Body of pancreas (tissue), 4 donors: ENCODE data around the gene PCSK1N. TPM values are rescaled to one million over a fixed set of nuclear protein-coding genes. Genes with fewer than 3 reads are reported as not detected.
"Not testable (repeated sequence)": the region's sequence is repeated elsewhere in the genome, so short reads cannot be mapped to it uniquely, and the experiment has no call there.

ENCODE experiments used
- ATAC-seq: fragments of 150-250 bp; one replicate; pipeline ENCODE4 v1.9.1; 2016
- DNase-seq, 4 donors: peaks; one replicate each; pipeline ENCODE4 v3.0.0-alpha.2; 2019
- H3K27ac ChIP-seq, 4 donors: fragments of 200-600 bp; sonication (generic); 1 replicate in 3 of 4; 2 replicates in 1 of 4; pipeline versions ENCODE4 v1.5.1 to v1.6.1; 2016 to 2019; ENCODE audit warnings: mild to moderate bottlenecking in 1 of 4, mixed read lengths in 1 of 4, moderate library complexity in 1 of 4
- H3K27me3 ChIP-seq, 2 donors: fragments of 200-600 bp; sonication (generic); one replicate each; pipeline ENCODE4 v1.6.0; 2016; ENCODE audit warnings: mild to moderate bottlenecking in 1 of 2
- H3K36me3 ChIP-seq, 2 donors: fragments of 200-600 bp; sonication (generic); replicated peaks in 1 of 2; 2 replicates each; pipeline ENCODE4 v1.5.1; 2016; ENCODE audit warnings: low read depth in 2 of 2; ENCODE audit not compliant: insufficient read depth in 1 of 2
- H3K4me1 ChIP-seq: fragments of 200-600 bp; sonication (generic); one replicate; pipeline ENCODE4 v1.6.0; 2016
- H3K4me3 ChIP-seq, 2 donors: fragments of 200-600 bp; sonication (generic); 1 replicate in 1 of 2; 2 replicates in 1 of 2; pipeline ENCODE4 v1.5.1; 2016 to 2019
- H3K9me3 ChIP-seq, 3 donors: fragments of 200-600 bp; sonication (generic); 1 replicate in 2 of 3; 2 replicates in 1 of 3; pipeline ENCODE4 v1.5.1; 2016
- POLR2A ChIP-seq, 3 donors: fragments of 450-650 bp; IDR thresholded peaks; one replicate each; pipeline ENCODE4 v1.6.1; 2016; ENCODE audit warnings: antibody characterized with exemption in 3 of 3, mild to moderate bottlenecking in 2 of 3
- WGBS, 2 donors: methylation state at CpG; one replicate each; pipeline ENCODE4 v1.1.5; 2017; 5-methylcytosine and 5-hydroxymethylcytosine counted together
- intact Hi-C: fragments of 100-400 bp; cut with DNase I; formaldehyde crosslinking; loops from one replicate; pipeline ENCODE4 v1.15.1; 2023
- total RNA-seq, 2 donors: library from RNA; depleted of rRNA; stranded (reverse); fragments of >200 nt; gene quantifications; one replicate each; pipeline ENCODE4 v1.1.0, GENCODE V29; 2016
- TF ChIP-seq, protein P1 (sequence below), 7 experiments: fragments of 450-650 bp in 4 of 7; fragments of 200-600 bp in 3 of 7; sonication (generic) in 3 of 7; IDR thresholded peaks; one replicate each; pipeline ENCODE4 v1.5.1; 2016 to 2019; ENCODE audit warnings: antibody characterized with exemption in 7 of 7

The PCSK1N gene
- total RNA-seq, 2 donors from 2014 or later: 110 to 196 TPM

- no peak overlapping the region for H3K4me3 ChIP-seq
- TF ChIP-seq POLR2A (IDR thresholded peaks at IDR 0.05): no peak
- TF ChIP-seq, protein P1, sequence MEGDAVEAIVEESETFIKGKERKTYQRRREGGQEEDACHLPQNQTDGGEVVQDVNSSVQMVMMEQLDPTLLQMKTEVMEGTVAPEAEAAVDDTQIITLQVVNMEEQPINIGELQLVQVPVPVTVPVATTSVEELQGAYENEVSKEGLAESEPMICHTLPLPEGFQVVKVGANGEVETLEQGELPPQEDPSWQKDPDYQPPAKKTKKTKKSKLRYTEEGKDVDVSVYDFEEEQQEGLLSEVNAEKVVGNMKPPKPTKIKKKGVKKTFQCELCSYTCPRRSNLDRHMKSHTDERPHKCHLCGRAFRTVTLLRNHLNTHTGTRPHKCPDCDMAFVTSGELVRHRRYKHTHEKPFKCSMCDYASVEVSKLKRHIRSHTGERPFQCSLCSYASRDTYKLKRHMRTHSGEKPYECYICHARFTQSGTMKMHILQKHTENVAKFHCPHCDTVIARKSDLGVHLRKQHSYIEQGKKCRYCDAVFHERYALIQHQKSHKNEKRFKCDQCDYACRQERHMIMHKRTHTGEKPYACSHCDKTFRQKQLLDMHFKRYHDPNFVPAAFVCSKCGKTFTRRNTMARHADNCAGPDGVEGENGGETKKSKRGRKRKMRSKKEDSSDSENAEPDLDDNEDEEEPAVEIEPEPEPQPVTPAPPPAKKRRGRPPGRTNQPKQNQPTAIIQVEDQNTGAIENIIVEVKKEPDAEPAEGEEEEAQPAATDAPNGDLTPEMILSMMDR (IDR thresholded peaks at IDR 0.05): no peak
- DNase-seq (no peak), ATAC-seq (no peak)
- 44 to 50% methylated on average over 13 to 45 of the region's 73 CpGs for WGBS, 2 donors
- intact Hi-C loops: no loop called here
- no peaks in the 10 kb centered on the region for H3K27me3 ChIP-seq
- H3K9me3 ChIP-seq: no peaks in the 10 kb centered on the region
- H3K4me1 ChIP-seq: no peaks in the 10 kb centered on the region
- H3K27ac ChIP-seq: no peak overlapping the region
- no peaks in the 10 kb centered on the region for H3K36me3 ChIP-seq
These were observed 8.3 kb downstream of the PCSK1N start for GRCh38 chrX:48826876-48827653.

DNA sequence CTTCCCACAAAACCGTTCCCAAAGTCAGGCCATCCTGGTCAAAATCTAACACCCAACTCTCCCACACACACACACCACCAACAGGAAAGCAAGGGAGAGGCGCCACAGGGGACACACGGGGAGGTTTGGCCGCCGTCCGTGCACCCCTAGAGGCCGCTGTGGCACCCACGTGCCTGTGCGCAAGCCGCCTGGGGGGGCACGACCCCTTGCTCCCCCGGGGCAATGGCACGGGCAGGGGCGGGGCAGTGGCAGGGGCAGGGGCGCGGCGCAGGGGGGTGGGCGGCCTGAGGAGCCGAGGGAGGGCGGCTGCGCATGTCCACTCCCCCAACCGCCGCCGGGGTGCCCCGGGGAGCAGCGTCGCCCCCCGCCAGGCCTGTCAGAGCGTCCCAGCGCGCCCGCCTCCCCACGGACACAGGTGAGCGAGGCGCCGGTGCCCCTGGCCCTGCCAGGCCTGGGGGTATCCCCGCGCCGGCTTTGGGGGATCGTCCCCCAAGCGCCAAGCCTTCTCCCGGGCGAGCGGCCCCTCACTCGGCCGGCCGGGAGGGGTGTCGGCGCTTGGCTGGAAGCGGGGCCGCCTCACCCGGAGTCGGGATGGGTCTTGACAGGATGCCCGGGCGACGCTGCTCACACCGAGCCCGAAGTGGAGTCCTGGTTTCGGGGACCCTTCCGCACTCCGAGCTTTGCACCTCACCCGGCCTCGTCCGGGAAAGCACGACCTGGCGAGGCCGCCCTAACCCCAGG lies 9.1 kb downstream of the PCSK1N start, which contains the start of gene ERAS:
Gene ERAS (plus strand): TSS at position 379 of the 741 bp plus-strand sequence. CDS start 2,611 bp downstream, outside the sequence.
- Histone ChIP-seq H3K27ac (no peak within 1 kb of the TSS), H3K27me3 (no peaks in the 10 kb centered on the region), H3K4me1 (no peaks in the 10 kb centered on the region), H3K9me3 (no peaks in the 10 kb centered on the region), H3K4me3 (no peak within 1 kb of the TSS), H3K36me3 (no peaks in the 10 kb centered on the region)
- WGBS, 2 donors: 24 to 36% methylated on average over 5 to 29 of the region's 67 CpGs
- intact Hi-C loops: no loop called here
- TF ChIP-seq, protein P1 (IDR thresholded peaks at IDR 0.05): no peak
- no peak for TF ChIP-seq POLR2A (IDR thresholded peaks at IDR 0.05)
- ATAC-seq (no peak), DNase-seq (no peak)

GRCh38 chrX:48824066-48824465 lies 11.3 kb downstream of the PCSK1N start:
- 93 to 100% methylated on average over 3 to 4 of the region's 8 CpGs for WGBS, 2 donors

GRCh38 chrX:48823053-48823452 lies 12.4 kb downstream of the PCSK1N start:
- no peak for TF ChIP-seq POLR2A (IDR thresholded peaks at IDR 0.05)
- TF ChIP-seq, protein P1 (IDR thresholded peaks at IDR 0.05): no peak
- no peaks in the 10 kb centered on the region for H3K4me1 ChIP-seq
- ATAC-seq: no peak
- no peaks in the 10 kb centered on the region for H3K9me3 ChIP-seq
- H3K4me3 ChIP-seq: no peak overlapping the region
- H3K36me3 ChIP-seq: no peaks in the 10 kb centered on the region
- no peak overlapping the region for H3K27ac ChIP-seq
- intact Hi-C loops: no loop called here
- DNase-seq: no peak
- WGBS, 2 donors: 85% methylated on average over 4 of the region's 6 CpGs; no CpG with 5 or more reads in 1 of the 2 donors
- H3K27me3 ChIP-seq: no peaks in the 10 kb centered on the region

More at GRCh38 chrX:48824066-48824465, 11.3 kb downstream of the PCSK1N start:
- no peaks in the 10 kb centered on the region for H3K27me3 ChIP-seq
- no peaks in the 10 kb centered on the region for H3K4me1 ChIP-seq
- TF ChIP-seq, protein P1 (IDR thresholded peaks at IDR 0.05): no peak
- TF ChIP-seq POLR2A (IDR thresholded peaks at IDR 0.05): no peak
- intact Hi-C loops: no loop called here
- H3K4me3 ChIP-seq: no peak overlapping the region
- no peaks in the 10 kb centered on the region for H3K36me3 ChIP-seq
- ATAC-seq: no peak
- DNase-seq: no peak
- H3K9me3 ChIP-seq: no peaks in the 10 kb centered on the region
- H3K27ac ChIP-seq: no peak overlapping the region

DNA sequence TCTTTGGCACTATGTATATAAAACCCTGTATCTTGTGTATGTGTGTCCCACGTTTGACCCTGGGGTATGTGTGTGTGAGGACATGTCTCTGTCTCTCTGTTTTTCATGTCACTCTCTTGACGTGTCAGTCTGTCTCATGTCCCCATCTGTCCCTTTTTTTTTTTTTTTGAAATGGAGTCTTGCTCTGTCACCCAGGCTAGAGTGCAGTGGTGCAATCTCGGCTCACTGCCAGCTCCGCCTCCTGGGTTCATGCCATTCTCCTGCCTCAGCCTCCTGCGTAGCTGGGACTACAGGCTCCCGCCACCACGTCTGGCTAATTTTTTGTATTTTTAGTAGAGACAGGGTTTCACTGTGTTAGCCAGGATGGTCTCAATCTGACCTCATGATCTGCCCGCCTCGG lies 16.0 kb downstream of the PCSK1N start:
- WGBS, 2 donors: 83 to 94% methylated on average over 7 of the region's 9 CpGs
- H3K27ac ChIP-seq, H3K27me3 ChIP-seq, H3K36me3 ChIP-seq, DNase-seq, intact Hi-C loops, H3K4me1 ChIP-seq, H3K9me3 ChIP-seq, ATAC-seq, H3K4me3 ChIP-seq: not testable (repeated sequence)
